H1 (cell line): ENCODE measurements around the gene WASHC4. TPM values are rescaled to one million over a fixed set of nuclear protein-coding genes. Genes with fewer than 3 reads are reported as not detected.

Experiments
- CTCF ChIA-PET: fragments of 300-600 bp; sonication (Branson Sonifier 250); formaldehyde crosslinking; loops from one replicate; lab custom pipeline; 2021; ENCODE audit not compliant: partially characterized antibody; lab: Charles Lee
- POLR2A ChIA-PET: fragments of 300-600 bp; sonication (Branson Sonifier 250); formaldehyde crosslinking; loops from one replicate; lab custom pipeline; 2021; ENCODE audit warnings: inconsistent platforms; ENCODE audit not compliant: partially characterized antibody; lab: Charles Lee
- DNase-seq, 2 experiments: peaks; one replicate each; pipeline versions ENCODE4 v3.0.0 to v3.0.0-alpha.2; 2010 to 2022; ENCODE audit warnings: low spot score in 2 of 2, low read depth in 1 of 2, mixed read lengths in 1 of 2
- FAIRE-seq: peaks from 2 replicates; lab custom pipeline; 2011; peaks lifted over from hg19 to GRCh38; lab: Jason Lieb, UNC
- H2AFZ ChIP-seq: 2 replicates; pipeline ENCODE4 v1.8.1; 2012; ENCODE audit warnings: low read length, inconsistent platforms
- H2AK5ac ChIP-seq: 2 replicates; pipeline ENCODE4 v1.6.1; 2013; ENCODE audit warnings: low read depth, low read length
- H2BK120ac ChIP-seq: replicated peaks from 2 replicates; pipeline ENCODE3; 2013; ENCODE audit warnings: low read depth, low read length, inconsistent platforms
- H2BK12ac ChIP-seq: 2 replicates; pipeline ENCODE4 v1.6.1; 2013; ENCODE audit warnings: low read depth, low read length
- H2BK15ac ChIP-seq: 2 replicates; pipeline ENCODE4 v1.6.1; 2013; ENCODE audit warnings: low read length
- H2BK20ac ChIP-seq: 2 replicates; pipeline ENCODE4 v1.6.1; 2013; ENCODE audit warnings: low read length
- H2BK5ac ChIP-seq: 2 replicates; pipeline ENCODE4 v1.6.1; 2013; ENCODE audit warnings: low read depth, low read length
- H3K14ac ChIP-seq: 2 replicates; pipeline ENCODE4 v1.6.1; 2013; ENCODE audit warnings: inconsistent platforms; ENCODE audit not compliant: insufficient read length
- H3K18ac ChIP-seq: 2 replicates; pipeline ENCODE4 v1.6.1; 2013; ENCODE audit warnings: low read length; ENCODE audit errors: extremely low read depth
- H3K23ac ChIP-seq: 2 replicates; pipeline ENCODE4 v1.6.1; 2013; ENCODE audit warnings: inconsistent platforms; ENCODE audit not compliant: insufficient read length
- H3K23me2 ChIP-seq: 2 replicates; pipeline ENCODE4 v1.6.1; 2013; ENCODE audit warnings: low read depth, low read length
- H3K27ac ChIP-seq: 2 replicates; pipeline ENCODE4 v1.6.1; 2011; ENCODE audit warnings: low read depth, low read length, inconsistent platforms
- H3K27me3 ChIP-seq, 4 experiments: replicated peaks in 1 of 4; 1 replicate in 1 of 4; 2 replicates in 3 of 4; pipeline versions ENCODE4 v1.6.1 to v1.8.1; 2011 to 2013; ENCODE audit warnings: low read length in 3 of 4, mild to moderate bottlenecking in 3 of 4, inconsistent platforms in 2 of 4, mixed read lengths in 2 of 4, moderate library complexity in 1 of 4; ENCODE audit not compliant: control insufficient read depth in 3 of 4, insufficient read depth in 3 of 4; ENCODE audit errors: extremely low read depth in 1 of 4
- H3K36me3 ChIP-seq, 4 experiments: 2 replicates each; pipeline versions ENCODE4 v1.6.1 to v1.8.1; 2011 to 2013; ENCODE audit warnings: mild to moderate bottlenecking in 4 of 4, low read length in 3 of 4, moderate library complexity in 2 of 4, control low read depth in 1 of 4, inconsistent platforms in 1 of 4; ENCODE audit not compliant: insufficient read depth in 4 of 4, control insufficient read depth in 2 of 4
- H3K4ac ChIP-seq: replicated peaks from 2 replicates; pipeline ENCODE3; 2013; ENCODE audit warnings: low read length, low read depth, mixed read lengths, inconsistent platforms; ENCODE audit not compliant: insufficient read length
- H3K4me1 ChIP-seq, 4 experiments: replicated peaks in 1 of 4; 1 replicate in 1 of 4; 2 replicates in 3 of 4; pipeline versions ENCODE4 v1.6.1 to v1.8.1; 2011 to 2013; ENCODE audit warnings: low read length in 3 of 4, inconsistent platforms in 2 of 4, mixed read lengths in 1 of 4; ENCODE audit not compliant: insufficient read depth in 4 of 4, control insufficient read depth in 3 of 4
- H3K4me2 ChIP-seq, 2 experiments: 2 replicates each; pipeline versions ENCODE4 v1.6.1 to v1.8.1; 2011 to 2013; ENCODE audit warnings: low read depth in 2 of 2, low read length in 2 of 2, control low read depth in 1 of 2, inconsistent platforms in 1 of 2, mild to moderate bottlenecking in 1 of 2; ENCODE audit not compliant: insufficient read depth in 1 of 2
- H3K4me3 ChIP-seq, 4 experiments: fragments of 200-600, 300-600 bp in 1 of 4; sonication (generic), shearing (Covaris generic), sonication (Bioruptor Twin) in 1 of 4; 2 replicates each; pipeline versions ENCODE4 v1.5.1 to v1.8.1; 2011 to 2016; ENCODE audit warnings: low read length in 4 of 4, low read depth in 3 of 4, control low read depth in 2 of 4, inconsistent platforms in 2 of 4, mild to moderate bottlenecking in 2 of 4, mixed read lengths in 1 of 4, moderate library complexity in 1 of 4; ENCODE audit not compliant: insufficient read depth in 2 of 4; ENCODE audit errors: extremely low read depth in 1 of 4
- H3K56ac ChIP-seq: replicated peaks from 2 replicates; pipeline ENCODE3; 2013; ENCODE audit warnings: low read depth, mild to moderate bottlenecking, mixed read lengths, low read length, inconsistent platforms; ENCODE audit not compliant: insufficient read length
- H3K79me1 ChIP-seq: 2 replicates; pipeline ENCODE4 v1.6.1; 2013; ENCODE audit warnings: low read depth, low read length, control low read depth
- H3K79me2 ChIP-seq, 2 experiments: 2 replicates each; pipeline versions ENCODE4 v1.6.1 to v1.8.1; 2012 to 2013; ENCODE audit warnings: low read length in 2 of 2, mild to moderate bottlenecking in 2 of 2, inconsistent platforms in 1 of 2; ENCODE audit not compliant: insufficient read depth in 2 of 2, control insufficient read depth in 1 of 2
- H3K9ac ChIP-seq, 4 experiments: replicated peaks in 1 of 4; 1 replicate in 1 of 4; 2 replicates in 3 of 4; pipeline versions ENCODE4 v1.6.1 to v1.8.1; 2011 to 2013; ENCODE audit warnings: low read depth in 3 of 4, low read length in 3 of 4, control low read depth in 2 of 4, mild to moderate bottlenecking in 2 of 4, moderate library complexity in 2 of 4, inconsistent platforms in 1 of 4; ENCODE audit errors: extremely low read depth in 1 of 4
- H3K9me3 ChIP-seq, 2 experiments: 2 replicates each; pipeline versions ENCODE4 v1.6.1 to v1.8.1; 2012 to 2013; ENCODE audit warnings: mild to moderate bottlenecking in 2 of 2, moderate library complexity in 2 of 2, control low read depth in 1 of 2, inconsistent platforms in 1 of 2, low read depth in 1 of 2, low read length in 1 of 2, mixed read lengths in 1 of 2; ENCODE audit not compliant: insufficient read depth in 2 of 2
- H4K20me1 ChIP-seq, 2 experiments: replicated peaks in 1 of 2; 2 replicates each; pipeline versions ENCODE3 to v1.8.1; 2011 to 2013; ENCODE audit warnings: inconsistent platforms in 2 of 2, low read length in 2 of 2, mild to moderate bottlenecking in 1 of 2; ENCODE audit not compliant: insufficient read depth in 2 of 2, control insufficient read depth in 1 of 2
- H4K5ac ChIP-seq: 2 replicates; pipeline ENCODE4 v1.6.1; 2013; ENCODE audit warnings: low read length, low read depth, mixed read lengths, inconsistent platforms; ENCODE audit not compliant: insufficient read length
- H4K8ac ChIP-seq: 2 replicates; pipeline ENCODE4 v1.8.0; 2013; ENCODE audit warnings: mild to moderate bottlenecking, moderate library complexity, low read length, inconsistent platforms; ENCODE audit not compliant: insufficient read depth; ENCODE audit errors: extremely low read depth
- H4K91ac ChIP-seq: replicated peaks from 2 replicates; pipeline ENCODE3; 2013; ENCODE audit warnings: low read length, mixed read lengths, inconsistent platforms; ENCODE audit not compliant: insufficient read length
- CEBPB ChIP-seq: IDR thresholded peaks from 2 replicates; pipeline ENCODE4 v1.6.1; 2012; ENCODE audit warnings: low read depth, low read length
- EZH2 ChIP-seq: fragments of 200-600 bp; sonication (generic); IDR thresholded peaks from 2 replicates; pipeline ENCODE4 v1.7.1; 2012; ENCODE audit warnings: low read depth, mild to moderate bottlenecking, moderate library complexity, low read length, inconsistent platforms; ENCODE audit not compliant: severe bottlenecking
- KDM5A ChIP-seq: fragments of 200-600 bp; IDR thresholded peaks from 2 replicates; pipeline ENCODE4 v1.7.1; 2012; ENCODE audit warnings: mild to moderate bottlenecking, low read length, inconsistent platforms, mixed read lengths
- MAFK ChIP-seq: IDR thresholded peaks from 2 replicates; pipeline ENCODE4 v1.6.1; 2012; ENCODE audit warnings: low read depth, mild to moderate bottlenecking, improper control_type of control experiment, low read length
- TBP ChIP-seq: IDR thresholded peaks from 2 replicates; pipeline ENCODE4 v1.6.1; 2011; ENCODE audit warnings: low read depth, low read length, improper control_type of control experiment
- WGBS, 2 experiments: shearing (Covaris generic) in 1 of 2; methylation state at CpG; one replicate each; pipeline versions ENCODE4 v1.1.6 to v1.1.7; 2013 to 2015; ENCODE audit warnings: low lambda C conversion rate in 2 of 2, mixed read lengths in 2 of 2, inconsistent platforms in 1 of 2, low coverage in 1 of 2, missing lambda C conversion rate in 1 of 2; ENCODE audit not compliant: insufficient replicate concordance in 2 of 2, insufficient coverage in 1 of 2, insufficient read length in 1 of 2; ENCODE audit errors: extremely low coverage in 1 of 2, missing lambda C conversion rate in 1 of 2; 5-methylcytosine and 5-hydroxymethylcytosine counted together
- polyA plus RNA-seq, 7 experiments: library from polyadenylated mRNA; depleted of rRNA in 3 of 7; stranded (reverse) in 5 of 7; unstranded in 2 of 7; fragments of >200 nt in 5 of 7; fragments of 200-250 nt in 2 of 7; gene quantifications; 1 replicate in 5 of 7; 2 replicates in 1 of 7; 4 replicates in 1 of 7; pipeline versions ENCODE4 v1.2.1 to v1.2.3, GENCODE V29; 2011 to 2013; ENCODE audit warnings: missing spikeins in 2 of 7, mixed read lengths in 2 of 7
- total RNA-seq: library from RNA; stranded (reverse); fragmentation: NEBNext Ultra II Directional; extraction: Animal tissue kit (Norgen Biotek cat#: 25700); gene quantifications from 2 replicates; pipeline ENCODE4 v1.2.1, GENCODE V29; 2021
- TF ChIP-seq, protein P1 (sequence below): IDR thresholded peaks from 2 replicates; pipeline ENCODE4 v1.6.1; 2012; ENCODE audit warnings: inconsistent platforms

Gene WASHC4
- total and polyA plus RNA-seq, 2 of the 8 experiments (the other 6 are each of a cell fraction or from before 2014, with no cell fraction given), result 13.0 to 38.5 TPM

DNA sequence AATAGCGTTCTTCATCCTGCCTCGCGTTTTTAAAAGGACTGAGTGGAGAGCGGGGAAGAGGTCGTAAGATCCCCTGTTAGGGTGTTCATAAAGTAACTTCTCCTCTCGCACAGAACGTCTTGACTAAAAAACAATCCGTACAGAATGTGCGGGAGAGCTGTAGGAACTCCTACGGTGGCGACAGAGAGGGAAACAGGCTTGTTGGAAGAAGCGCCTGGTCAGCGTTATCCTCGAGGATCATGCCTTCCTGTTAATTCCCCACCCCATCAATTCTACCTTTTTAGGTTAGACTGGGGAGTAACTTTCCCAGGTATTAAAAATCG, 399 bp upstream of the WASHC4 start:
- Histone ChIP-seq H2BK15ac (no peak overlapping the region), H3K4me1 (peaks cover 0 to 4% (median 2%) of the 10 kb centered on the region in 4 experiments; a peak in 4 of 7 replicates), H3K9ac (peak overlapping the region; percentile 38 to 89 (median 82)), H3K4me3 (peak overlapping the region; percentile 73 to 96 (median 82)), H3K56ac (no peak overlapping the region), H3K4me2 (peak overlapping the region; percentile 82 to 99), H2BK12ac (no peak overlapping the region; the same call in 1 of the 2 replicates), H4K8ac (no peak overlapping the region), H2AFZ (peak overlapping the region; percentile 99), H3K79me1 (no peaks in the 10 kb centered on the region), H4K5ac (peak overlapping the region; percentile 57), H3K23me2 (peaks cover 3% of the 10 kb centered on the region), H4K20me1 (no peaks in the 10 kb centered on the region), H3K14ac (no peak overlapping the region), H3K27ac (peak overlapping the region; percentile 74), H3K4ac (no peak overlapping the region), H4K91ac (no peak overlapping the region), H2BK120ac (no peak overlapping the region), H3K23ac (no peak overlapping the region), H3K79me2 (peaks cover 8 to 42% of the 10 kb centered on the region in 2 experiments; a peak in 3 of 4 replicates), H2BK20ac (no peak overlapping the region), H2AK5ac (no peak overlapping the region), H3K27me3 (no peaks in the 10 kb centered on the region)
- ChIA-PET POLR2A (interaction anchor here (0.8 to 3.0 kb wide), 12 partner anchors 13 to 726 kb away, joined by 3 to 31 read pairs (median 4); no protein-coding TSS in a partner anchor), CTCF (interaction anchor here (1.2 kb wide), 1 partner anchor 28 kb away, joined by 3 read pairs; no protein-coding TSS in a partner anchor)
- DNase-seq, result no peak
- 3% methylated on average over 15 of the region's 15 CpGs; no CpG with 5 or more reads in 1 of the 2 experiments for WGBS, 2 experiments
- FAIRE-seq, result no peak
- TF ChIP-seq KDM5A (no peak), CEBPB (no peak), EZH2 (no peak), MAFK (peak; percentile 74; the same call in 1 of the 2 replicates), TBP (no peak)
- TF ChIP-seq, protein P1, sequence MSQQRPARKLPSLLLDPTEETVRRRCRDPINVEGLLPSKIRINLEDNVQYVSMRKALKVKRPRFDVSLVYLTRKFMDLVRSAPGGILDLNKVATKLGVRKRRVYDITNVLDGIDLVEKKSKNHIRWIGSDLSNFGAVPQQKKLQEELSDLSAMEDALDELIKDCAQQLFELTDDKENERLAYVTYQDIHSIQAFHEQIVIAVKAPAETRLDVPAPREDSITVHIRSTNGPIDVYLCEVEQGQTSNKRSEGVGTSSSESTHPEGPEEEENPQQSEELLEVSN, result peak; percentile 78
- TF ChIP-seq, all 59 proteins: peak for 2
- peaks cover 0 to 4% (median under 1%) of the 10 kb centered on the region in 4 experiments; a peak in 2 of 8 replicates for H3K36me3 ChIP-seq
- peak overlapping the region; percentile 86 for H3K18ac ChIP-seq
- H3K9me3 ChIP-seq, result peaks cover 0 to 3% of the 10 kb centered on the region in 2 experiments; a peak in 1 of 4 replicates
- H2BK5ac ChIP-seq, result no peak overlapping the region; the same call in 1 of the 2 replicates
